H9 (cell line): ENCODE results near the gene YEATS4. TPM values are rescaled to one million over a fixed set of nuclear protein-coding genes. Genes with fewer than 3 reads are reported as not detected.

ENCODE experiments used
- DNase-seq: peaks from one replicate; pipeline ENCODE4 v3.0.0-alpha.2; 2017
- H2AFZ ChIP-seq: one replicate; pipeline ENCODE4 v1.6.1; 2013; ENCODE audit warnings: mild to moderate bottlenecking, low read length, control low read depth, moderate library complexity
- H2AK5ac ChIP-seq: 2 replicates; pipeline ENCODE4 v1.6.1; 2013; ENCODE audit warnings: low read length, control low read depth, mixed read lengths; ENCODE audit not compliant: insufficient read length
- H2BK120ac ChIP-seq: one replicate; pipeline ENCODE4 v1.6.1; 2013; ENCODE audit warnings: low read depth, mild to moderate bottlenecking, low read length, control low read depth, inconsistent platforms; ENCODE audit not compliant: poor library complexity, severe bottlenecking
- H2BK12ac ChIP-seq: 2 replicates; pipeline ENCODE4 v1.6.1; 2013; ENCODE audit warnings: low read length, control low read depth, mixed read lengths, low read depth; ENCODE audit not compliant: insufficient read length
- H2BK15ac ChIP-seq: 2 replicates; pipeline ENCODE4 v1.6.1; 2013; ENCODE audit warnings: low read depth, low read length, control low read depth
- H2BK20ac ChIP-seq: one replicate; pipeline ENCODE4 v1.6.1; 2013; ENCODE audit warnings: low read depth, mild to moderate bottlenecking, low read length, control low read depth, inconsistent platforms; ENCODE audit not compliant: poor library complexity, severe bottlenecking
- H2BK5ac ChIP-seq: 2 replicates; pipeline ENCODE4 v1.6.1; 2013; ENCODE audit warnings: low read length, control low read depth, mixed read lengths; ENCODE audit not compliant: insufficient read length
- H3K14ac ChIP-seq: 2 replicates; pipeline ENCODE4 v1.6.1; 2013; ENCODE audit warnings: low read length, control low read depth; ENCODE audit not compliant: insufficient read depth
- H3K18ac ChIP-seq: 2 replicates; pipeline ENCODE4 v1.6.1; 2013; ENCODE audit warnings: low read depth, mild to moderate bottlenecking, mixed read lengths, low read length, control low read depth; ENCODE audit not compliant: insufficient read length
- H3K23ac ChIP-seq: 2 replicates; pipeline ENCODE4 v1.6.1; 2013; ENCODE audit warnings: low read length, control low read depth, mixed read lengths, low read depth; ENCODE audit not compliant: insufficient read length
- H3K23me2 ChIP-seq: 2 replicates; pipeline ENCODE4 v1.6.1; 2013; ENCODE audit warnings: low read depth, mild to moderate bottlenecking, mixed read lengths, low read length, control low read depth; ENCODE audit not compliant: insufficient read length, poor library complexity, severe bottlenecking
- H3K27ac ChIP-seq: 2 replicates; pipeline ENCODE4 v1.5.1; 2013; ENCODE audit warnings: low read length, control low read depth, mixed read lengths, low read depth; ENCODE audit not compliant: insufficient read length
- H3K27me3 ChIP-seq: 2 replicates; pipeline ENCODE4 v1.6.1; 2013; ENCODE audit warnings: low read length, control low read depth, inconsistent platforms; ENCODE audit not compliant: insufficient read depth
- H3K4ac ChIP-seq: 2 replicates; pipeline ENCODE4 v1.6.1; 2013; ENCODE audit warnings: low read depth, mild to moderate bottlenecking, control low read depth, inconsistent platforms, low read length, moderate library complexity
- H3K4me1 ChIP-seq: 2 replicates; pipeline ENCODE4 v1.6.1; 2013; ENCODE audit warnings: low read length, control low read depth, inconsistent platforms; ENCODE audit not compliant: insufficient read depth
- H3K4me2 ChIP-seq: 2 replicates; pipeline ENCODE4 v1.6.1; 2013; ENCODE audit warnings: low read length, control low read depth, mixed read lengths; ENCODE audit not compliant: insufficient read length, insufficient read depth
- H3K56ac ChIP-seq: 2 replicates; pipeline ENCODE4 v1.6.1; 2013; ENCODE audit warnings: low read depth, mild to moderate bottlenecking, mixed read lengths, low read length, control low read depth; ENCODE audit not compliant: insufficient read length
- H3K79me1 ChIP-seq: 2 replicates; pipeline ENCODE4 v1.6.1; 2013; ENCODE audit warnings: low read depth, mild to moderate bottlenecking, moderate library complexity, low read length, control low read depth, inconsistent platforms; ENCODE audit not compliant: insufficient read depth, poor library complexity, severe bottlenecking
- H3K79me2 ChIP-seq: 2 replicates; pipeline ENCODE4 v1.6.1; 2013; ENCODE audit warnings: low read length, control low read depth, inconsistent platforms; ENCODE audit not compliant: insufficient read depth
- H3K9ac ChIP-seq: 2 replicates; pipeline ENCODE4 v1.6.1; 2013; ENCODE audit warnings: low read length, control low read depth, mixed read lengths; ENCODE audit not compliant: insufficient read length; ENCODE audit errors: extremely low read depth
- H3K9me3 ChIP-seq: one replicate; pipeline ENCODE4 v1.6.1; 2013; ENCODE audit warnings: low read depth, low read length, inconsistent platforms; ENCODE audit not compliant: control insufficient read depth
- H3T11ph ChIP-seq: one replicate; pipeline ENCODE4 v1.6.1; 2013; ENCODE audit warnings: mild to moderate bottlenecking, low read length, control low read depth, inconsistent platforms
- H4K20me1 ChIP-seq: one replicate; pipeline ENCODE4 v1.6.1; 2013; ENCODE audit not compliant: control insufficient read depth, insufficient read length, insufficient read depth
- H4K5ac ChIP-seq: 2 replicates; pipeline ENCODE4 v1.6.1; 2013; ENCODE audit warnings: low read depth, mild to moderate bottlenecking, mixed read lengths, low read length, control low read depth; ENCODE audit not compliant: insufficient read length
- H4K8ac ChIP-seq: replicated peaks from 2 replicates; pipeline ENCODE4 v1.6.1; 2013; ENCODE audit warnings: low read length, control low read depth, mixed read lengths, low read depth; ENCODE audit not compliant: insufficient read length
- H4K91ac ChIP-seq: 2 replicates; pipeline ENCODE4 v1.6.1; 2013; ENCODE audit warnings: low read depth, mild to moderate bottlenecking, moderate library complexity, mixed read lengths, low read length, control low read depth; ENCODE audit not compliant: insufficient read length
- H3K27ac Mint-ChIP-seq, 3 experiments: 2 replicates in 2 of 3; 3 replicates in 1 of 3; pipeline ENCODE4 v1.8.0; 2020 to 2021; ENCODE audit warnings: mixed read lengths in 3 of 3, mild to moderate bottlenecking in 1 of 3, moderate library complexity in 1 of 3
- H3K27me3 Mint-ChIP-seq: 2 replicates; pipeline ENCODE4 v1.8.0; 2021; ENCODE audit warnings: low read depth, mild to moderate bottlenecking, moderate library complexity, mixed read lengths
- H3K36me3 Mint-ChIP-seq, 3 experiments: 2 replicates in 2 of 3; 3 replicates in 1 of 3; pipeline ENCODE4 v1.8.0; 2020 to 2021; ENCODE audit warnings: low read depth in 3 of 3, mixed read lengths in 3 of 3; ENCODE audit not compliant: insufficient read depth in 1 of 3
- H3K4me1 Mint-ChIP-seq, 2 experiments: 2 replicates each; pipeline ENCODE4 v1.8.0; 2020; ENCODE audit warnings: mixed read lengths in 2 of 2
- H3K4me3 Mint-ChIP-seq, 2 experiments: 2 replicates in 1 of 2; 3 replicates in 1 of 2; pipeline ENCODE4 v1.8.0; 2020 to 2021; ENCODE audit warnings: mild to moderate bottlenecking in 2 of 2, mixed read lengths in 2 of 2, moderate library complexity in 1 of 2
- H3K9me3 Mint-ChIP-seq, 2 experiments: 2 replicates in 1 of 2; 3 replicates in 1 of 2; pipeline ENCODE4 v1.8.0; 2020; ENCODE audit warnings: mild to moderate bottlenecking in 2 of 2, mixed read lengths in 2 of 2, moderate library complexity in 1 of 2
- WGBS: extraction: QIAGEN DNeasy Blood & Tissue Kit; methylation state at CpG from one replicate; pipeline ENCODE4 v1.1.7; 2013; ENCODE audit warnings: missing lambda C conversion rate, low lambda C conversion rate, mixed read lengths; ENCODE audit not compliant: insufficient read length; ENCODE audit errors: extremely low coverage; 5-methylcytosine and 5-hydroxymethylcytosine counted together
- total RNA-seq: library from RNA; stranded (reverse); gene quantifications from 2 replicates; pipeline ENCODE4 v1.2.1, GENCODE V29; 2021
- TF ChIP-seq, protein P1 (sequence below): fragments of 200-600 bp; sonication (generic); conservative IDR thresholded peaks from 3 replicates; pipeline ENCODE4 v1.8.0; 2021; ENCODE audit warnings: antibody characterized with exemption, mild to moderate bottlenecking

YEATS4 gene
- total RNA-seq, 1 experiment from 2014 or later = 35.6 TPM

DNA sequence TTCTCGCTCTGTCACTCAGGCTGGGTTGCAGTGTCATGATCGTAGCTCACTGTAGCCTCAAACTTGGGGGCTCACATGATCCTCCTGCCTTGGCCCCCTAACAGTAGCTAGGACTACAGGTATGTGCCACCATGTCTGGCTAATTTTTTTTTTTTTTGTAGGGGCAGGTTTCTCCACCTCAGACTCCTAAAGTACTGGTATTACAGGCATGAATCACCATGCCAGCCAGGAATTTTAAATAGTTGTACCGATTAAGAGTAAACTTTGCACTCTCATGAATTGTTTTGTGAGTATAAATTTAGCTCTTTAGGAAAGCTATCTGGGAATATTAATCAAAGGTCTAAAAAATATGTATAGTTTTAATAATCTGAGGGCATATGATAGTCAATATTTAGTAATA lies 25.5 kb downstream of the YEATS4 start:
- no peak overlapping the region for H3K4me2 ChIP-seq
- H3K27me3 ChIP-seq = no peaks in the 10 kb centered on the region
- no peak for DNase-seq
- no peaks in the 10 kb centered on the region for H3K79me1 ChIP-seq
- no peak overlapping the region for H4K8ac ChIP-seq
- H3K9me3 ChIP-seq = no peaks in the 10 kb centered on the region
- H3K56ac ChIP-seq = no peak overlapping the region
- H3K79me2 ChIP-seq = peaks cover 3% of the 10 kb centered on the region; the same call in 1 of the 2 replicates
- H3K9me3 Mint-ChIP-seq = no peaks in the 10 kb centered on the region
- H3K4me3 Mint-ChIP-seq = no peak overlapping the region
- no peak overlapping the region for H2AK5ac ChIP-seq
- H3K27me3 Mint-ChIP-seq = no peaks in the 10 kb centered on the region
- no peak overlapping the region for H2BK20ac ChIP-seq
- H3K4ac ChIP-seq = no peak overlapping the region
- no peak overlapping the region for H3K9ac ChIP-seq
- H2BK15ac ChIP-seq = no peak overlapping the region
- no peak overlapping the region for H4K5ac ChIP-seq
- no peak overlapping the region for H3K18ac ChIP-seq
- H3K4me1 ChIP-seq = no peaks in the 10 kb centered on the region
- no peak overlapping the region for H3K23ac ChIP-seq
- no CpG with 5 or more reads among the region's 3 CpGs for WGBS
- no peak overlapping the region for H2BK5ac ChIP-seq
- no peak overlapping the region for H3K14ac ChIP-seq
- no peak overlapping the region for H2AFZ ChIP-seq
- H3K23me2 ChIP-seq = no peaks in the 10 kb centered on the region
- H3K36me3 Mint-ChIP-seq = peaks cover 10 to 39% (median 24%) of the 10 kb centered on the region in 3 experiments
- TF ChIP-seq, protein P1, sequence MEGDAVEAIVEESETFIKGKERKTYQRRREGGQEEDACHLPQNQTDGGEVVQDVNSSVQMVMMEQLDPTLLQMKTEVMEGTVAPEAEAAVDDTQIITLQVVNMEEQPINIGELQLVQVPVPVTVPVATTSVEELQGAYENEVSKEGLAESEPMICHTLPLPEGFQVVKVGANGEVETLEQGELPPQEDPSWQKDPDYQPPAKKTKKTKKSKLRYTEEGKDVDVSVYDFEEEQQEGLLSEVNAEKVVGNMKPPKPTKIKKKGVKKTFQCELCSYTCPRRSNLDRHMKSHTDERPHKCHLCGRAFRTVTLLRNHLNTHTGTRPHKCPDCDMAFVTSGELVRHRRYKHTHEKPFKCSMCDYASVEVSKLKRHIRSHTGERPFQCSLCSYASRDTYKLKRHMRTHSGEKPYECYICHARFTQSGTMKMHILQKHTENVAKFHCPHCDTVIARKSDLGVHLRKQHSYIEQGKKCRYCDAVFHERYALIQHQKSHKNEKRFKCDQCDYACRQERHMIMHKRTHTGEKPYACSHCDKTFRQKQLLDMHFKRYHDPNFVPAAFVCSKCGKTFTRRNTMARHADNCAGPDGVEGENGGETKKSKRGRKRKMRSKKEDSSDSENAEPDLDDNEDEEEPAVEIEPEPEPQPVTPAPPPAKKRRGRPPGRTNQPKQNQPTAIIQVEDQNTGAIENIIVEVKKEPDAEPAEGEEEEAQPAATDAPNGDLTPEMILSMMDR = no peak
- 0 out of 4 replicates have a peak, but pooled peaks cover 0 to 2% of the 10 kb centered on the region in 2 experiments for H3K4me1 Mint-ChIP-seq
- H3K27ac Mint-ChIP-seq = no peak overlapping the region
- no peak overlapping the region for H3K27ac ChIP-seq
- no peak overlapping the region for H2BK12ac ChIP-seq
- no peak overlapping the region for H2BK120ac ChIP-seq
- no peaks in the 10 kb centered on the region for H4K20me1 ChIP-seq
- no peak overlapping the region for H4K91ac ChIP-seq
- H3T11ph ChIP-seq = no peak overlapping the region
